ENCODE results near the gene GALNT17.

Gene GALNT17

GRCh38 chr7:71625545-71625944 lies 493.6 kb downstream of the GALNT17 start:
- no peak for TF ChIP-seq BCL6B (tag by site-specific recombination; IDR thresholded peaks at IDR 0.05)
- no peak for TF ChIP-seq ZNF157 (tag by site-specific recombination; IDR thresholded peaks at IDR 0.05)
- TF ChIP-seq, protein P1, sequence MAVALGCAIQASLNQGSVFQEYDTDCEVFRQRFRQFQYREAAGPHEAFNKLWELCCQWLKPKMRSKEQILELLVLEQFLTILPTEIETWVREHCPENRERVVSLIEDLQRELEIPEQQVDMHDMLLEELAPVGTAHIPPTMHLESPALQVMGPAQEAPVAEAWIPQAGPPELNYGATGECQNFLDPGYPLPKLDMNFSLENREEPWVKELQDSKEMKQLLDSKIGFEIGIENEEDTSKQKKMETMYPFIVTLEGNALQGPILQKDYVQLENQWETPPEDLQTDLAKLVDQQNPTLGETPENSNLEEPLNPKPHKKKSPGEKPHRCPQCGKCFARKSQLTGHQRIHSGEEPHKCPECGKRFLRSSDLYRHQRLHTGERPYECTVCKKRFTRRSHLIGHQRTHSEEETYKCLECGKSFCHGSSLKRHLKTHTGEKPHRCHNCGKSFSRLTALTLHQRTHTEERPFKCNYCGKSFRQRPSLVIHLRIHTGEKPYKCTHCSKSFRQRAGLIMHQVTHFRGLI (tag by site-specific recombination; IDR thresholded peaks at IDR 0.05): no peak
- TF ChIP-seq TSHZ1 (tag by site-specific recombination; IDR thresholded peaks at IDR 0.05; ENCODE audit: borderline replicate concordance): no peak
- TF ChIP-seq ZNF510 (tag by site-specific recombination; IDR thresholded peaks at IDR 0.05; ENCODE audit: insufficient replicate concordance): no peak
- TF ChIP-seq ZBTB7A (tag by site-specific recombination; IDR thresholded peaks at IDR 0.05; ENCODE audit: low read depth): no peak
- TF ChIP-seq ZNF266 (tag by site-specific recombination; IDR thresholded peaks at IDR 0.05; ENCODE audit: low read depth): no peak
- TF ChIP-seq ZNF639 (tag by site-specific recombination; IDR thresholded peaks at IDR 0.05): no peak
- no peak for TF ChIP-seq ZSCAN5A (tag by site-specific recombination; IDR thresholded peaks at IDR 0.05)
- TF ChIP-seq ZNF658 (tag by site-specific recombination; IDR thresholded peaks at IDR 0.05): no peak
- no peak for TF ChIP-seq ZNF133 (tag by site-specific recombination; IDR thresholded peaks at IDR 0.05)
- no peak for TF ChIP-seq ZBTB48 (tag by site-specific recombination; IDR thresholded peaks at IDR 0.05)
- TF ChIP-seq ZNF571 (tag by site-specific recombination; IDR thresholded peaks at IDR 0.05): no peak
- no peak for TF ChIP-seq KLF8 (tag by site-specific recombination; IDR thresholded peaks at IDR 0.05)
- no peak for TF ChIP-seq ZNF2 (tag by site-specific recombination; IDR thresholded peaks at IDR 0.05)
- TF ChIP-seq ZNF48 (tag by site-specific recombination; IDR thresholded peaks at IDR 0.05): no peak

DNA sequence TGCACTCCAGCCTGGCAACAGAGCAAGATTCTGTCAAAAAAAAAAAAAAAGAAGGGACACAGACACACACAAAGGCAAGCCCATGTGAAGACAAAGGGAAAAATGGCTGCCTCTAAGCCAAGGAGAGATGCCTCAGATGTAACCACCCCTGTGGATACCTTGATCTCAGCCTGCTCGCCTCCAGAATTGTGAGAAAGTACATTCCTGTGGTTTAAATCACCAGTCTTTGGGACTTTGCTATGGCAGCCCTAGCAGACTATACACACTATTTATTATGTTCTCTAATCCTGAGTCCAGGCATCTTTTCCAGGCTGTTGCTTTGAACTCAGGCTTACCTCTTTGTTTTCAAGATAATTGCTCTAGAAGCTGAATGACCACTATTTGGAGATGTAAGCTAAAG lies 494.3 kb downstream of the GALNT17 start:
- POLR2A ChIA-PET: no interaction called here
- no peaks in the 10 kb centered on the region for H3K9me3 ChIP-seq (ENCODE audit: control insufficient read depth, insufficient read depth, low read depth, low read length)
- no peak overlapping the region for H3K4me3 ChIP-seq (ENCODE audit: low read depth, low read length)
- H3K4me1 ChIP-seq (ENCODE audit: control insufficient read depth, insufficient read depth, low read length): no peaks in the 10 kb centered on the region
- no peak for TF ChIP-seq SCRT2 (tag by site-specific recombination; IDR thresholded peaks at IDR 0.05)
- TF ChIP-seq ZNF311 (tag by site-specific recombination; IDR thresholded peaks at IDR 0.05; ENCODE audit: borderline replicate concordance): no peak
- no peak for TF ChIP-seq KLF1 (tag by site-specific recombination; IDR thresholded peaks at IDR 0.05)
- TF ChIP-seq ZNF585B (tag by site-specific recombination; IDR thresholded peaks at IDR 0.05): no peak
- H3K27ac ChIP-seq (ENCODE audit: extremely low read depth, low read depth, low read length): no peak overlapping the region
- no peaks in the 10 kb centered on the region for H3K36me3 ChIP-seq (ENCODE audit: control insufficient read depth in 2 of 2, insufficient read depth in 1 of 2, low read length in 2 of 2)
- CTCF ChIA-PET: interaction anchor here (0.6 kb wide), 1 partner anchor 335 kb away, joined by 5 read pairs; no protein-coding TSS in a partner anchor

More at GRCh38 chr7:71625545-71625944, 493.6 kb downstream of the GALNT17 start:
- Histone ChIP-seq H3K9me3 (ENCODE audit: control insufficient read depth, insufficient read depth, low read depth, low read length) (no peaks in the 10 kb centered on the region), H3K27ac (ENCODE audit: extremely low read depth, low read depth, low read length) (no peak overlapping the region), H3K4me3 (ENCODE audit: low read depth, low read length) (no peak overlapping the region), H3K4me1 (ENCODE audit: control insufficient read depth, insufficient read depth, low read length) (no peaks in the 10 kb centered on the region), H3K36me3 (ENCODE audit: control insufficient read depth in 2 of 2, insufficient read depth in 1 of 2, low read length in 2 of 2) (no peaks in the 10 kb centered on the region)
- ChIA-PET CTCF (no interaction called here), POLR2A (no interaction called here)

Data from HEK293 (cell line).